Measurements from ENCODE around the gene HLA-DRA.

Gene HLA-DRA

GRCh38 chr6:32401284-32401963, 38.3 kb upstream of the HLA-DRA start:
- H3K4me1 ChIP-seq (ENCODE audit: control insufficient read depth in 1 of 2, insufficient read depth in 1 of 2, low read depth in 1 of 2, low read length in 1 of 2), result no peaks in the 10 kb centered on the region
- H3K4me3 ChIP-seq (ENCODE audit: low read depth in 1 of 2, low read length in 1 of 2), result no peak overlapping the region
- H3K27me3 ChIP-seq, result peaks cover 28% of the 10 kb centered on the region
- no peaks in the 10 kb centered on the region for H3K36me3 ChIP-seq
- H3K9me3 ChIP-seq, result no peaks in the 10 kb centered on the region
- TF ChIP-seq CTCF (IDR thresholded peaks at IDR 0.05), result no peak
- no peak overlapping the region for H3K27ac ChIP-seq

GRCh38 chr6:32402812-32403211, 36.9 kb upstream of the HLA-DRA start:
- no peak for TF ChIP-seq CTCF (IDR thresholded peaks at IDR 0.05)
- no peak overlapping the region for H3K27ac ChIP-seq
- H3K9me3 ChIP-seq, result no peaks in the 10 kb centered on the region
- no peak overlapping the region for H3K4me3 ChIP-seq (ENCODE audit: low read depth in 1 of 2, low read length in 1 of 2)
- H3K4me1 ChIP-seq (ENCODE audit: control insufficient read depth in 1 of 2, insufficient read depth in 1 of 2, low read depth in 1 of 2, low read length in 1 of 2), result no peaks in the 10 kb centered on the region
- peaks cover 40% of the 10 kb centered on the region for H3K27me3 ChIP-seq
- no peaks in the 10 kb centered on the region for H3K36me3 ChIP-seq

GRCh38 chr6:32405656-32406055, 34.0 kb upstream of the HLA-DRA start:
- no peaks in the 10 kb centered on the region for H3K36me3 ChIP-seq
- no peak for TF ChIP-seq CTCF (IDR thresholded peaks at IDR 0.05)
- no peak overlapping the region for H3K4me3 ChIP-seq (ENCODE audit: low read depth in 1 of 2, low read length in 1 of 2)
- no peak overlapping the region for H3K27ac ChIP-seq
- H3K27me3 ChIP-seq, result peaks cover 57% of the 10 kb centered on the region
- H3K4me1 ChIP-seq (ENCODE audit: control insufficient read depth in 1 of 2, insufficient read depth in 1 of 2, low read depth in 1 of 2, low read length in 1 of 2), result no peaks in the 10 kb centered on the region
- no peaks in the 10 kb centered on the region for H3K9me3 ChIP-seq

- Histone ChIP-seq H3K4me3 (ENCODE audit: low read depth in 1 of 2, low read length in 1 of 2) (no peak overlapping the region), H3K36me3 (no peaks in the 10 kb centered on the region), H3K4me1 (ENCODE audit: control insufficient read depth in 1 of 2, insufficient read depth in 1 of 2, low read depth in 1 of 2, low read length in 1 of 2) (no peaks in the 10 kb centered on the region), H3K27ac (no peak overlapping the region), H3K27me3 (peaks cover 57% of the 10 kb centered on the region), H3K9me3 (no peaks in the 10 kb centered on the region)
- no peak for TF ChIP-seq CTCF (IDR thresholded peaks at IDR 0.05)
Observed at GRCh38 chr6:32406197-32406596, 33.5 kb upstream of the HLA-DRA start.

GRCh38 chr6:32406857-32407256, 32.8 kb upstream of the HLA-DRA start, which contains the start of gene BTNL2:
Gene BTNL2 (minus strand): TSS chr6:32407181. CDS start chr6:32407123, 58 bp downstream.
- Histone ChIP-seq H3K36me3 (no peaks in the 10 kb centered on the region), H3K4me3 (ENCODE audit: low read depth in 1 of 2, low read length in 1 of 2) (no peak within 1 kb of the TSS), H3K9me3 (no peaks in the 10 kb centered on the region), H3K27me3 (peaks cover 57% of the 10 kb centered on the region), H3K27ac (no peak within 1 kb of the TSS), H3K4me1 (ENCODE audit: control insufficient read depth in 1 of 2, insufficient read depth in 1 of 2, low read depth in 1 of 2, low read length in 1 of 2) (no peaks in the 10 kb centered on the region)
- TF ChIP-seq CTCF (IDR thresholded peaks at IDR 0.05), result no peak

All from neutrophil (primary cell).